ENCODE measurements around the gene FFAR4.
"Not testable (repeated sequence)": the region's sequence is repeated elsewhere in the genome, so short reads cannot be mapped to it uniquely, and the experiment has no call there.

FFAR4 gene

GRCh38 chr10:93566435-93567276 lies at the start of gene FFAR4:
Gene FFAR4 (plus strand): TSS chr10:93566665. CDS start chr10:93566721, 56 bp downstream.
- no peak for ATAC-seq

GRCh38 chr10:93518531-93518930 lies 47.9 kb upstream of the FFAR4 start:
- no peak for ATAC-seq

GRCh38 chr10:93535293-93535692 lies 31.2 kb upstream of the FFAR4 start:
- no peak for ATAC-seq

- not testable (repeated sequence) for ATAC-seq
Measured at GRCh38 chr10:93540871-93541270, 25.6 kb upstream of the FFAR4 start.

GRCh38 chr10:93541402-93542357 lies 24.8 kb upstream of the FFAR4 start:
- peak in 1 of 2 donors; percentile 27 for ATAC-seq

- ATAC-seq = no peak
Measured at GRCh38 chr10:93542358-93542791, 24.1 kb upstream of the FFAR4 start.

GRCh38 chr10:93546995-93547394 lies 19.5 kb upstream of the FFAR4 start:
- not testable (repeated sequence) for ATAC-seq

GRCh38 chr10:93547522-93547921 lies 18.9 kb upstream of the FFAR4 start:
- no peak for ATAC-seq

GRCh38 chr10:93548376-93549071 lies 17.9 kb upstream of the FFAR4 start:
- no peak for ATAC-seq

GRCh38 chr10:93550606-93551005 lies 15.9 kb upstream of the FFAR4 start:
- no peak for ATAC-seq

- ATAC-seq = no peak
Measured at GRCh38 chr10:93552780-93553179, 13.7 kb upstream of the FFAR4 start.

GRCh38 chr10:93553482-93554315 lies 12.8 kb upstream of the FFAR4 start:
- no peak for ATAC-seq

GRCh38 chr10:93554316-93554663 lies 12.2 kb upstream of the FFAR4 start:
- no peak for ATAC-seq

GRCh38 chr10:93554760-93555432 lies 11.6 kb upstream of the FFAR4 start:
- no peak for ATAC-seq

GRCh38 chr10:93559490-93559889 lies 7.0 kb upstream of the FFAR4 start:
- no peak for ATAC-seq

GRCh38 chr10:93560541-93560940 lies 5.9 kb upstream of the FFAR4 start:
- ATAC-seq = no peak

- ATAC-seq = no peak
Measured at GRCh38 chr10:93565446-93565845, 1.0 kb upstream of the FFAR4 start.

- no peak for ATAC-seq
Measured at GRCh38 chr10:93567277-93568104, 1.0 kb downstream of the FFAR4 start.

GRCh38 chr10:93568105-93568390 lies 1.6 kb downstream of the FFAR4 start:
- no peak for ATAC-seq

- ATAC-seq = no peak
Measured at GRCh38 chr10:93570383-93570782, 3.9 kb downstream of the FFAR4 start.

- ATAC-seq = no peak
Measured at GRCh38 chr10:93572606-93573005, 6.1 kb downstream of the FFAR4 start.
